ENCODE data around the gene SOD2. TPM values are rescaled to one million over a fixed set of nuclear protein-coding genes. Genes with fewer than 3 reads are reported as not detected.
A peak's percentile ranks its signal among the peaks of the same experiment; 100 is the strongest.
"Not testable (repeated sequence)": the region's sequence is repeated elsewhere in the genome, so short reads cannot be mapped to it uniquely, and the experiment has no call there.

SOD2 gene
- total RNA-seq, 4 donors from 2014 or later: 455 to 1,833 (median 1,242) TPM

GRCh38 chr6:159693894-159694545, 979 bp upstream of the SOD2 start:
- no peak for DNase-seq (ENCODE audit: low spot score)
- TF ChIP-seq, protein P1, sequence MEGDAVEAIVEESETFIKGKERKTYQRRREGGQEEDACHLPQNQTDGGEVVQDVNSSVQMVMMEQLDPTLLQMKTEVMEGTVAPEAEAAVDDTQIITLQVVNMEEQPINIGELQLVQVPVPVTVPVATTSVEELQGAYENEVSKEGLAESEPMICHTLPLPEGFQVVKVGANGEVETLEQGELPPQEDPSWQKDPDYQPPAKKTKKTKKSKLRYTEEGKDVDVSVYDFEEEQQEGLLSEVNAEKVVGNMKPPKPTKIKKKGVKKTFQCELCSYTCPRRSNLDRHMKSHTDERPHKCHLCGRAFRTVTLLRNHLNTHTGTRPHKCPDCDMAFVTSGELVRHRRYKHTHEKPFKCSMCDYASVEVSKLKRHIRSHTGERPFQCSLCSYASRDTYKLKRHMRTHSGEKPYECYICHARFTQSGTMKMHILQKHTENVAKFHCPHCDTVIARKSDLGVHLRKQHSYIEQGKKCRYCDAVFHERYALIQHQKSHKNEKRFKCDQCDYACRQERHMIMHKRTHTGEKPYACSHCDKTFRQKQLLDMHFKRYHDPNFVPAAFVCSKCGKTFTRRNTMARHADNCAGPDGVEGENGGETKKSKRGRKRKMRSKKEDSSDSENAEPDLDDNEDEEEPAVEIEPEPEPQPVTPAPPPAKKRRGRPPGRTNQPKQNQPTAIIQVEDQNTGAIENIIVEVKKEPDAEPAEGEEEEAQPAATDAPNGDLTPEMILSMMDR (IDR thresholded peaks at IDR 0.05): no peak
- peak; percentile 46 for ATAC-seq (ENCODE audit: low FRiP score)

DNA sequence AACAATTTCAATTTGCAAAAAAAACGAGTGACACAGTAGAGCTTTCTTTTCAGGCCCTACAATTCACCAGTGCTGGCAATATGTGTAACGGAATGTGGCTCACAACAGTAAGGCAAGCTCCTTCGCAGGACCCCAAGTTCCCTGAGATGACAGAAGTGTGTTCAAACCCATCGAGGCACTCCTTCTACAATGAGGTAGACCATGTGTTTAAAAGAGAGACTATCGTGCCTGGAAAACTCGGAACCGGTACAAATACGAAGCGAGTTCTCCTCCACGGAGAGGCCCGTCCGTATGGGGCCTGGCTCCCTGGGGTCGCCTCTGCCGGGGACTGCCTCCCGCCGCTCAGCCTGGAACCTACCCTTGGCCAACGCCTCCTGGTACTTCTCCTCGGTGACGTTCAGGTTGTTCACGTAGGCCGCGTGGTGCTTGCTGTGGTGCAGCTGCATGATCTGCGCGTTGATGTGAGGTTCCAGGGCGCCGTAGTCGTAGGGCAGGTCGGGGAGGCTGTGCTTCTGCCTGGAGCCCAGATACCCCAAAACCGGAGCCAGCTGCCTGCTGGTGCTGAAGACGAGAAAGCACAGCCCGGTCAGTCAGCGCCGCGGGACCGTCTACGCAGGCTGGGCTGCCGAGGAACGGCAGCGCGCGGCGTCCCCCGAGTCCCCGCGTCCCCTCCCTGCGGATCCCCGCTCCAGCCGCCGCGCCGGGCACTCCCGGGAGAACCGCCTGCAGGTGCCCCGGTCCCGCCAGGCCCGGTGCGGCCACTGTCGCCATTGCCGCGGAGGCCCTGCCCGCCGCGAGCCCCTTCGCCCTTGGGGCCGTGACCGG, 526 bp downstream of the SOD2 start:
- TF ChIP-seq, protein P1 (IDR thresholded peaks at IDR 0.05): no peak
- DNase-seq (ENCODE audit: low spot score) (no peak), ATAC-seq (ENCODE audit: low FRiP score) (peak; percentile 0)

DNA sequence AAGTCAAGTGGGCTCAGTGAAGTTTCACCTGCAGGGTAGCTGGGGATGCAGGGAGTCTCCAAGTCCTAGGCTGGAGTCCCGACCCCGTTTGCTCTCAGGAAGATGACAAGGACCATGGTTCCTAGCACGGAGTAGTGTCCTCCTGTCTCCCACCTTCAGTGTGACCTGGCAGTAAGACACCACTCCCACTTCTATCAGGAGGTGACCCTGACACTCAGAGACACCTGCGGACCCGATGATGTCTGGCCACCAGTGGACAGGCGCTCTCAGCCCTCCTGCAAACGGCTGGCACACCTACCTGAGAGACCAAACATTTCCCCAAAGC, 1.1 kb downstream of the SOD2 start:
- DNase-seq (ENCODE audit: low spot score) (no peak), ATAC-seq (ENCODE audit: low FRiP score) (no peak)
- TF ChIP-seq, protein P1 (IDR thresholded peaks at IDR 0.05): no peak

DNA sequence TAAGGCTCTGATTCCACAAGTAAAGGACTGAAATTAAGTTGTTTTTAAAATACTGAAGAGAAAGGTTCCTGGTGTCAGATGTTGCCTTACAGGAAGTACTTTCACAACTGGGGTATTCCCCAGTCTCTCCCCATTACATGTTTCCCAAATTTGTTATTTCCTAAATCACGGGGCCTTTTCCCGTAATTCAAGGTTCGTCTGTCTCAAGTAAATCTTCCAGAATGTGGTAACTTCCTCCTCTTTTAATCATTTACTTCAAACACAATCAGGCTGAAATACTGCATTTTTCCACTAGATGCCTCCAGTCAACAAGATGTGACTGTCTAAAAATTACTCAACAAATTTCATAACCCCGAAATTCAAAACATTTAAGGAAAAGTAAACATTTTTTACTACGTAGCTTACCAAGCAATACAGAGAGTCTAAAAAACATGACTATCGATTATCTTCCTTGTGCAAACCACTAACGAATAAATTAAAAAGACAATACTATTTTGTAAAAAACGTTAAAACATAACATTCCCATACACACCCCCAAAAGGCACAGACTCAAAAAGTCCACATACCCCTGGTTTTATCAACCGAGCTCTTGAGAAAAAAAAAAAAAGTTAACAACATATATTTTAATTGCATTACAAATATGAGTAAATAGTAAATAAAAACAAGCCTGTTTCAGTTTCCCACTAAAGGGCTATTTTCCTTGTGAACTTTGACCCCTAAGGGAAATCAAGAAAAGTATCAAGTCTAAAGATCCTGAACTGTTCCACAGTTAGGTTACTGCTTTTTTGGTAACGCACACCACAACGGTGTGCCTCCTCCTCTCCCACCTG, 1.7 kb downstream of the SOD2 start:
- DNase-seq (ENCODE audit: low spot score) (no peak), ATAC-seq (ENCODE audit: low FRiP score) (no peak)
- TF ChIP-seq, protein P1 (IDR thresholded peaks at IDR 0.05): peak in 1 of 3 donors; percentile 82

GRCh38 chr6:159690135-159690534, 2.9 kb downstream of the SOD2 start:
- not testable (repeated sequence) for ATAC-seq (ENCODE audit: low FRiP score); DNase-seq (ENCODE audit: low spot score)

DNA sequence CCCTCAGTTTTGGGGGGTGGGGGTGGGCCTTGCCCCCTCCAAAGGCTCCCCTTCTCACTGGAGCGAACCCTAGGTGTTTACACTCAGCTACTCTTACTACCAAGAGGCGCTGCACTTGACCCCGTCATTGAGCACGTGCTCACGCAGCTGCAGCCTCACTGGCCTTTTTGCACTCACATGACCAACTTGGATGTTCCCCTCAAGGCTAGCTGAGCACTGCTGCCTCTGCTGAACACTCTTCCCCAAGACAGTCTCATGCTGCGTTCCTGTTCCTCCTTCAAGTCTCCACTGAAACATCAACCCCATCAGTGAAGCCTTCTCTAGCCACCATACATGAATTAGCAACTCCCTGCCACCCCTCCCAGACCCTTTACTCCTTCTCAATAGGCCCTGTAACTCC, 4.0 kb downstream of the SOD2 start:
- TF ChIP-seq, protein P1 (IDR thresholded peaks at IDR 0.05): no peak
- DNase-seq (ENCODE audit: low spot score): no peak

GRCh38 chr6:159688266-159688905, 4.7 kb downstream of the SOD2 start:
- no peak for DNase-seq (ENCODE audit: low spot score)
- TF ChIP-seq, protein P1 (IDR thresholded peaks at IDR 0.05): no peak
- no peak for ATAC-seq (ENCODE audit: low FRiP score)

More for the DNA sequence above, 4.0 kb downstream of the SOD2 start:
- ATAC-seq (ENCODE audit: low FRiP score): peak; percentile 6
